ENCODE results near the gene ETV3L.

The ETV3L gene

DNA sequence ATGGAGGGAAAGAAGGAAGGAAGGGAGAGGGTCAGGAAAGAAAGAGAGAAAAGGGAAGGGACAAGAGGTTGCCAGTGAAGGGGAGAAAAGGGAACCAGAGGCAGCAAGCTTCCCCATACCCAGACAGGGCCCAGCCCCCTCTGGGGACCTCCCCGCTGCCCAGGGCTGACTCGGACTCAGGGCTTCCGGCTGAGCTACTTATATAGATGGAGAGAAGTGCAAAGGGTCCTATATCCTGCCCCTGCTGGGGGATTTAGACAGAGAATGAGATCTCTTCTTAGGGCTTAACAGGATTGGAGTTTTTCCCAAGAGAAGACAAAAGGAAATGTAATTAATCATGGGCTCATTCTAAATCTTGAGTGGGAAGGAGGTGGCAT is at the start of gene ETV3L:
Gene ETV3L, minus strand, starts transcription at position 176 of the 377 bp plus-strand sequence. CDS start 285 bp downstream, outside the sequence.
- H3K4me3 ChIP-seq (ENCODE audit: low read depth, low read length): no peak within 1 kb of the TSS

DNA sequence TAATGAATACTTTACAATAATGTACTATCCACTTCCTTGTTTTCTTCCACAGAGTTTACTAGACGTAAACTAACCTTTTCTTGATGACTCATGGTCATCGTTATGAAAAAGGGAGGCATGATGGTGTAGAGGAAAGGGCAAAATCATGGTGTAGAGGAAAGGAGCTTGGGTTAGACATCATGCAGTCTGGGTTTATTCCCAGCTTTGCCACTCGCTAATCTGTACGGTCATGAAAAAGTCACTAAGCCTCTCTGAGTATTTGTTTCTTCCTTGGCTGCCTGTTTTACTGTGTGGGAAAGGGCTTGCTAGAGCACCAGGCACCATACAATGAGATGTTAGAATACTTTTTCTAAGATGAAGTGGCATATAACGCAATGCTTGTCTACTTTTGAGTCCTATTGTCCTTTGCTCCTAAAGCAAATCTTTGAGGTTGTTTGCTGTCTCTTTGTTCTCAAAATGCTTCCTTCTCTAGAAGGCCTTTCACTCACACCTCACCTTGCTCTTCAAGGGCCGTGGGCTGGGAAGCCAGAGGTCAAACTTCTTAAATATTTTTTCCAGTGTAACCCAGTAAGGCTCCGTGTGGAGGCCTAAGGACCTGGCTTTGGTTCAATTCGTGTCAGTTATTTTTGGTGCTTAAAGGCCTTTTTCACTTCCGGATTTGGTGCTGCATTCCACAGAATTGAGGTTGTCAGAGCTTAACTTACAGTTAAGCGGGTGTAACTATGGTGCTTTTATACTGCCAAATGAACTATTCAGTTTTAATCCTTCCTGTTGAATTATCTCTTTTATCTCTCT is 48.5 kb upstream of the ETV3L start:
- no peak overlapping the region for H3K4me3 ChIP-seq (ENCODE audit: low read depth, low read length)

DNA sequence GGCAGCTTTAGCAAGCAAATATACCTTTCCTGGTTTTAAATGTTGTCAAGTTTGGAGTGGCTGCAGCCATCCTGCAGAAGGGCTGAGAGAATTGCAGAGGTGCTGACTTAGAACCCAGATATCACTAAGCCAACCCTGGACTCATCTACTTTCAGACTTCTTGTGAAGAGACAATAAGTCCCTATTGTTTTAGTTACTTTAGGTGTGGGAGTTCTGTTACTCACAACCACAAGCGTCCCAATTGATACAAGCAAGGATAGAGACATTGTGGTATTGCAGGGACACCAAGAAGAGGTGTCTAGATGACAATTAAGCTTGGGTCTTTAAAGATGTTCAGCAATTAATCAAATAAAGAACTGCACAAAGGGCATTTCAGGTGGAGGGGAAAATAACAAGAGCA is 47.4 kb upstream of the ETV3L start:
- H3K4me3 ChIP-seq (ENCODE audit: low read depth, low read length): no peak overlapping the region

DNA sequence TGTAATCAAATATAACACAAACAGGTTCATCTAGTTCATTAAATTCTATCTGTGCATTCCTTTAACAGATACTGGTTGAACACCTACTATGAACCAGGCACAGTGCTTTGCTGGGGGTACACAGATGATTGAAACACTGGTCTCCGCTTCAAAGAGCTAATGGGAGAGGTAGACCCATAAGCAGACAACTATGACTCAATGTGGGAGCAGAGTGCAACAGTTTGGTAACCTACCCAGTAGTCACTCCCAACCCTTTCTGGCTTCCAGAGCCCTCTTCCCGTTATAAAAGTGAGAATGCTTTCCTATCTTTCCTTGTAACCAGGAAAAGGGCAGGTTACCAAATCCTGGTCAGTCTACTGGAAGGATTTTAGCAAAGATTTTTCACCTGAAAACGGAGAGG is 46.6 kb upstream of the ETV3L start:
- H3K4me3 ChIP-seq (ENCODE audit: low read depth, low read length): no peak overlapping the region

DNA sequence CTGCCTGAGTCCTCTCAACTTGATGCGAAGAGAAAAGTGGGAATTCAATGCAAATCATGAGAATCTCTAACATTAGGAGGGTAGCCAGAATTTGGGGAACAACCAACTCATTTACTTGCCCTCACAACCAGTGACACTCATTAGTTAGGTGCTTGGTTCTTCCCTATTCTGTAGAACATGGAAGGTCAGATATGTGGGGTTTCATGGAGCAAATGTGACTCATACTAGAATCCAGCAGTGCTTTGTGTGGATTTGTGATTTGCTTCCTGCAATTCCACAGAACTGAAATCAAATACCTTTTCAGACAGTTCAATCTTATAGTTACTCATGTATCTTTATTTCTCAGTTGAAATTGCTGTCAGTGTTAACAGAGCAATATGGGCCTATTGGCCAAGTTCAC is 45.5 kb upstream of the ETV3L start:
- H3K4me3 ChIP-seq (ENCODE audit: low read depth, low read length): no peak overlapping the region

DNA sequence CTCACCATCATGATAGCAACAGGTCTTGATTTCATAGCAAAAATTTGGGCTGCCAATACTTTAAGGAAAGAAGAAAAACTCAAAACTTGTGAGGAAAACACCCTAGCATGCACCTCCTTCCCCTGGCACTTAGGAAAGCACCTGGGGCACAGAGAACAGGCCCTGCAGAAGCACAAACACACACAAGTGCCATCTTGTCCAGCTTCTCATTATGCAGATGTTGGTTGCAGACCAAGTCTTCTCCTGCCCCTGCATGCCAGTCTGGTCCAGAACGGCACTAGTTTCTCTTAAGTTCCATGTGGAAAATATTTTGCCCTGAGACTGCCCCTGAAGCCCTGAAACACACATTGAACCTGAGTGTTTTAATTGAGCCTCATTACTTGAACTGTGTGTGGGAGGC is 44.9 kb upstream of the ETV3L start:
- no peak overlapping the region for H3K4me3 ChIP-seq (ENCODE audit: low read depth, low read length)

DNA sequence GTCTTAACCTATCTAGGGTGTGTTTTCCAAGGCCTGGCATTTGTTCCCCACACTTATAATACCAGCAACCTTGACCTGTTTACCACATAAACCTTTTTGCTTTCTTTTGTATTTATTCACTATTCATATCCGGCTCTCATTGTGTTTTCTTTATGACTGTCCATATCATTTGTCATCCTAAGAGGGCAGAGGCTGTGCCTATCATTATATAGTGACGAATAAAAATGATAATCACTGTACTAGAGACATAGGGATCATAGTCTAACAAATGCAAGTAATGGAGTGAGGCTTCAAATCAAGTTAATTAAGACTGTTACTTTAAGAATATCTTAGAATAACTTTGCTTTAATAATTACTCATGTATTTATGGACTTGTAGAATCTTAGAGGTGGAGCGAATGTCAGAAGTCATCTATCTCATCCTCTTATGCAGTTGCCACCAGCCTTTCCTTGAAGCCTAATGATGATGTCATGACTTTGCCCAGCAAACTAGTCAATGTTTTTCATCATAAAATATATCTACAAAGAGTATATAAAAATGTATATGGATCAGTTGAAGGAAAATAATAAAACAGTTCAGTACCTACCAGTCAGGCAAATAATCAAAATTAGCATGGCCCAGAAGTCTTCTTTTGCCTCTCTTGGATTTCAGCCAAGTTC is 43.3 kb upstream of the ETV3L start:
- H3K4me3 ChIP-seq (ENCODE audit: low read depth, low read length): no peak overlapping the region

DNA sequence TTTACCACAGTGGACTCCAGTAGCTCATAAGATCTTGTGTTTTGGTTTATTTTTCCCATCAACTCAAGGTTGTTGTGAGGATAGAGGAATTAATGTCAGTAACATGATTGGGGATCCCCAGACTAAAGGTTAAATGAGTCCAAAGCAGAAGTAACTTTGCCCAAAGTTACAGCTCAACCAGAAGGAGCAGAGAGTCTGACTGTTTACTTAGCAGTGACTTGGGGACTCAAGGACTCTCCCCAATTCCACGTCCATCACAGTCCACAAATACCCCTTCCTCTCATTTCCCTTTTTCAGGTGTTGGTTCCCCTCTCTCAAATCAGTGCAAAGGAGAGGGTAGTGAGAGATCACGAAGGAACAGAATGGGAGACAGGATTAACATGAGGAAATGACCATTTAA is 42.6 kb upstream of the ETV3L start:
- H3K4me3 ChIP-seq (ENCODE audit: low read depth, low read length): no peak overlapping the region

DNA sequence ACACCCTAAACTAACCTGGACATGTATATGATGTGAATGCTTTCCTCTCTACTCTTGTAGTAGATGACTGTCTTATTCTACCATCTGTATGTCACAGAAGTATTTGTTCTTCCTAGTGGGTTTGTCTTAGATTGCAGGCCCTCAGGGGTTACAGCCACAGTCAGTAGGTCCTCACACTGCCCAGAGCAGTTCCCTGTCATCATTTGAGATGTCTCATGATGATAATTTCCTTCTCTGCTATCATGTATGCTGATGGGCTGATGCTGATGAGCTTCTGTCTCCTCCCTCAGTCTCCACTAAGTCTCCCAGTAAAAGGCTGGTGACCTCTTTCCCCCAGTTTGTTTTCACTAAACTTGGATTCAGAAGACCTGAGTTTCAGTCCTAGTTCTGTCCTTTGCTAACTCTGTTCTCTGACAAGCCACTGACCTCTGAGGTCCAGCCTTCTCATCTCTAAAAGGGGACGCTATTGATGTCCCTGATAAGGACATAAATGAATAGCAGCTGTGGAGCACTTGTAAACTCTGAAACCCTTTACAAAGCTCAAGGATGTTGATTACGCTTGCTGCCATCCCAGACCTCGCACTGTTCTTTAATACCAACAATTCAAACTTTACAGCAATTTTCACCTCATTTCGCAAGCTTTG is 41.7 kb upstream of the ETV3L start:
- H3K4me3 ChIP-seq (ENCODE audit: low read depth, low read length): no peak overlapping the region

DNA sequence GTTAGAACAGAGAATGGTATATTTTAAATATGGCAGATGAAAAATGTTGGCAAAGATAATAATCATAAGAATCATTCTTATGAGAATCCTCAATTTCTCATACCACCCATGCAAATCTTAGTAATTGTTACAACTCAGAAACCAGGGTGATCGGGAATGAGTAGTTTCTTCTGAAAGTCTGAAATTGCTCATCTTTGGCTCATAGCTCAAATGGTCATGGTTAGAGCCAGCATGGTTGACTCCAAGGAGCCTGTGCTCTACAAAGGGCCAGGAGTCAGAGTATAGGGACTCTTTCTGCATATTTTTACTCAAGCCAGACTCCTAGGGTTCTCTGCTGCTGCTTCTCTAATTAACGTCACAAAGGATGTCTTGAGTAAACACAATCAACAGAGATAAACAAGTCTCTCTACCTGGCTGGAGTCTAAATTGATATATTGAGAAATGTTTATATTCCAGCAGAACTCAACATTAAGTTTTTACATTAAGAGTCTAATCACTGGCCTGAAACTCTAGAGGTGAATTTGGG is 40.5 kb upstream of the ETV3L start:
- H3K4me3 ChIP-seq (ENCODE audit: low read depth, low read length): no peak overlapping the region

DNA sequence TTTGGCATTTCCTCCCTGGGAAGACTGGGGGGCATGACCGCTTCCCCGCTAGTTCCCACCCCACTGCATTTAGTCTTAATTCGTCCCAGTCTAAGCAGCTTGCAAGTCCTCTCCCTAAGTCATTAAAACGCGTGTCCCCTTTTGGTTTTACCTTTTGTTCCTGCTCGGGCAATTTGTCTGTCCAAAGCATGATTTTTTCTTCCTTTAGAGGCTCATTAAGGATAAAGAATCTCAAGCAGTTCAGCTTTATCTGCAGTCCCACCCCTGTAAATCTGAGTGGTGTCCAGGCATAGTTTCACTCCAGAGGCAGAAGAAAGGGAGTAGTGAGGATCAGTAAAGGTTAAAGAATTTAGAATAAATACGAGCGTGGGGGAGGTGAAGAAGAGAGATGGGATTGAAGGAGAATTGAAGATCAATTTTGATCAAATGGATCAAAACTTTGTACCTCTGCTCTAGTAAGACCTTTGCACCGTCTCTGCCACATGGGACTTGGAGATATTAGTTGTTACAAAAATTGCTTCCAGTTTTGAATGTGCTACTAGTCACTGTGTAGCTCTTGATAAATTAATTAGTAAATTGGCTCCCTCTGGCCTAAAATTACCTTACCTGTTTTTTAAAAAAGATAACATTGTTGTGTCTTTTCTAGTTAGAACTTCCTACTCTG is 39.6 kb upstream of the ETV3L start:
- H3K4me3 ChIP-seq (ENCODE audit: low read depth, low read length): peak overlapping the region; percentile 89

GRCh38 chr1:157138220-157139051 is 38.8 kb upstream of the ETV3L start, which contains the start of gene ETV3:
TSS of gene ETV3 (minus strand) at chr1:157138395. CDS start at chr1:157136352, 2,043 bp downstream.
- H3K4me3 ChIP-seq (ENCODE audit: low read depth, low read length): peak within 1 kb of the TSS; percentile 89

GRCh38 chr1:157137408-157138219 is 38.0 kb upstream of the ETV3L start:
- H3K4me3 ChIP-seq (ENCODE audit: low read depth, low read length): peak overlapping the region; percentile 89

GRCh38 chr1:157137046-157137407 is 37.4 kb upstream of the ETV3L start:
- H3K4me3 ChIP-seq (ENCODE audit: low read depth, low read length): peak overlapping the region; percentile 89

DNA sequence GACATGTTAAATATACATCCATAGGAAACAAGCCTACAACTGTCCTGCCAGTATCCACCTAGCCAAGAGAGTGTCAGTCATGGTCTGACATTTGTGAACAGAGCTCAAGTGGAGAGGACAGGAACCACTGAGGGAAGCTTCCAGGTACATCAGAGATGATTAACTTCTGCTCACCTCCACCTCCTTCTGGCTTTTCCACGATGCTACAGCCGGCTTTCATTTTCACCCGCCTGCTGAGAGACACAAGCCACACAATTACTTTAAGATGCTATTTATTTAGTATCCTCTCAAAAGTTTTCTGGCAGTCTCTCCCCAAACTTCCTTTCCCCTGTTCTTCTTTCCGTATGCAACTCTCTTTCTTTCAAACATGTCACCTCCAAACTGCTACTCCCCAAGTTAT is 36.5 kb upstream of the ETV3L start:
- no peak overlapping the region for H3K4me3 ChIP-seq (ENCODE audit: low read depth, low read length)

- H3K4me3 ChIP-seq (ENCODE audit: low read depth, low read length): no peak overlapping the region
These were observed 36.0 kb upstream of the ETV3L start for GRCh38 chr1:157135646-157136045.

- no peak overlapping the region for H3K4me3 ChIP-seq (ENCODE audit: low read depth, low read length)
These were observed 35.5 kb upstream of the ETV3L start for GRCh38 chr1:157135070-157135469.

DNA sequence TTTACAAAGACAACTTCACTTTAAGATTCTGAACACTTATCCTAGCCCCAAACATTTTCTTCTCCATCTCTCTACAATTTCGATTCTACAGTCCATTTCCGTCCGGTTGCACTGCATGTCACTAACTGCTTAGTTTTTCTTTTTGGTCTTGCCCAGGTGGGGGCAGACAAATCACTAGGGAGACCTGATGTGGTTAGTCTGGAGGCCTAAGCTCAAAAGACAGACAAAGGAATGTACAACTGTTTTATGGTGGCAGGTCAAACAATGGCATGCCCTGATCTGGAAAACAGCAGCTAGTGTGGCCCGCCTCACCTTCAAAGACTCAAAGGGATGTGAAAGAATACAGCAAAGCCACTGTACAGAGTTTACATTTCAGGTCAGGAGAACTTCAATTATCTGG is 34.8 kb upstream of the ETV3L start:
- H3K4me3 ChIP-seq (ENCODE audit: low read depth, low read length): no peak overlapping the region

DNA sequence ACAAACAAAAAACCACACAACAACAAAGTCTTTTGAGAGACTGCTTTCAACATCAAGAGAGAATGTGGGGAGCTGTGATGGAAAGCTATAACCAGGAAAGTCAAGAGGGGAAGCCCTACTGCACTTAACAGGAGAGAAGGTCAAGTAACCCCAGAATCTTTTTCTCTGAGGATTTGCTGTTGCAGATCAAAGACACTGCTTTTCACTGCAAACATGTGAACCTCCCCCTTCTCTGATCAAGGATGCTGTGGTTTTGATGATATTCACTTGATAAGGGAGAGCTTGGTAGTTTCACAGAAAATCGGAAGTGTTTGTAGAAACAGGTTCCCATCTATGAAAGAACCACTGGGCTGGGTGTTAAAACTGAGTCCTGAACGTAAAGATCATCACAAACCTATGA is 33.8 kb upstream of the ETV3L start:
- no peak overlapping the region for H3K4me3 ChIP-seq (ENCODE audit: low read depth, low read length)
